Breast epithelium (tissue), 3 donors: ENCODE results near the gene GON4L.

Experiments
- CTCF ChIP-seq, 3 donors: fragments of 450-650 bp; IDR thresholded peaks; one replicate each; pipeline ENCODE4 v1.5.1; 2016 to 2017; ENCODE audit warnings: antibody characterized with exemption in 3 of 3, mild to moderate bottlenecking in 3 of 3, moderate library complexity in 3 of 3
- POLR2A ChIP-seq: fragments of 450-650 bp; IDR thresholded peaks from one replicate; pipeline ENCODE4 v1.6.1; 2016; ENCODE audit warnings: antibody characterized with exemption, mild to moderate bottlenecking, moderate library complexity

DNA sequence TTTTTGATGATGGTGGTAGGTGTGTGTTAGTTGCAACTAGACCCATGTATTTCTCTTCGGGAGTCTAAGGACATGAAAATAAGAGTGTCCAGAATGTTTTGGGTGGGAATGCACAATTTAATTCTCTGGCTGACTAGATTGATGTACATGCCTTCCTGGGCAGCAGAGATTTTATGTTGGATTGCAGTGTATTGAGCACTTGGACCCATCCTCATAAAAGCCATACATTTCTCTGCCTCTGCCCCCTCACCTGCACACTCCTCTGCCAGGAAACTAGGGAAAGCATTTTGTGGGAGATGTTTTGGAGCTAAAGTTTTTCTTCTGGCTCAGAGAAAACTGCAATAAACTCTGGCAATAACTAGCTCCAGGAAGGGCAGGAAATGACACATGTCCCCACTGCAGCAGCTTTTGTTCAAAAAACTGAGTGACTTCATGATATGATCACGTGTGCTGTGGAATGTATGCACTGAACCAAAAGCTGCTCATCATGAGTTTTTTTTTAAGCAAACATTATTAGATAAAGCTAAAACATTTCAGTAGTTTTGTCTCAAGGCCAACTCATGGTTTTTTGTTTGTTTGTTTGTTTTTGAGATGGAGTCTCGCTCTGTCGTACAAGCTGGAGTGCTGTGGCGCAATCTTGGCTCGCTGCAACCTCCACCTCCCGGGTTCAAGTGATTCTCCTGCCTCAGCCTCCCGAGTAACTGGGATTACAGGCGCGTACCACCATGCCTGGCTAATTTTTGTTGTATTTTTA is 36.6 kb upstream of the GON4L start:
- TF ChIP-seq POLR2A: no peak
- TF ChIP-seq CTCF (IDR thresholded peaks at IDR 0.05): no peak
